ENCODE results near the gene POLR2I. TPM values are rescaled to one million over a fixed set of nuclear protein-coding genes. Genes with fewer than 3 reads are reported as not detected.
A peak's percentile ranks its signal among the peaks of the same experiment; 100 is the strongest.
"Not testable (repeated sequence)": the region's sequence is repeated elsewhere in the genome, so short reads cannot be mapped to it uniquely, and the experiment has no call there.

Gene POLR2I
- polyA plus RNA-seq, 1 donor from 2014 or later, result 159 TPM

- not testable (repeated sequence) for H4K20me1 ChIP-seq (ENCODE audit: insufficient read depth); H3K4me3 ChIP-seq (ENCODE audit: low read length); H3F3A ChIP-seq (ENCODE audit: insufficient read depth, low read length, poor library complexity, severe bottlenecking); H3K27me3 ChIP-seq (ENCODE audit: insufficient read depth, low read depth, low read length); H3K27ac ChIP-seq (ENCODE audit: low read length); H3K4me2 ChIP-seq (ENCODE audit: low read length); H3K9ac ChIP-seq (ENCODE audit: low read length); H2AFZ ChIP-seq (ENCODE audit: low read depth, low read length); H3K36me3 ChIP-seq (ENCODE audit: insufficient read depth, low read length); H3K9me2 ChIP-seq (ENCODE audit: insufficient read depth, low read length); H3K79me2 ChIP-seq (replicated peaks; ENCODE audit: insufficient read depth, low read length); H3K9me3 ChIP-seq (ENCODE audit: low read length)
Measured at GRCh38 chr19:36131221-36131620, 16.5 kb upstream of the POLR2I start.

GRCh38 chr19:36128392-36128736, 13.7 kb upstream of the POLR2I start:
- H3K9me3 ChIP-seq (ENCODE audit: low read length), result no peaks in the 10 kb centered on the region
- no peaks in the 10 kb centered on the region for H3K27me3 ChIP-seq (ENCODE audit: insufficient read depth, low read depth, low read length)

GRCh38 chr19:36125557-36125956, 10.9 kb upstream of the POLR2I start:
- H2AFZ ChIP-seq (ENCODE audit: low read depth, low read length), result no peak overlapping the region
- no peak overlapping the region for H3K27ac ChIP-seq (ENCODE audit: low read length)
- no peaks in the 10 kb centered on the region for H3K79me2 ChIP-seq (replicated peaks; ENCODE audit: insufficient read depth, low read length)
- no peak overlapping the region for H3K9ac ChIP-seq (ENCODE audit: low read length)
- no peaks in the 10 kb centered on the region for H3F3A ChIP-seq (ENCODE audit: insufficient read depth, low read length, poor library complexity, severe bottlenecking)
- H3K4me2 ChIP-seq (ENCODE audit: low read length), result no peak overlapping the region
- H3K9me2 ChIP-seq (ENCODE audit: insufficient read depth, low read length), result no peaks in the 10 kb centered on the region
- no peaks in the 10 kb centered on the region for H3K27me3 ChIP-seq (ENCODE audit: insufficient read depth, low read depth, low read length)
- no peaks in the 10 kb centered on the region for H4K20me1 ChIP-seq (ENCODE audit: insufficient read depth)
- TF ChIP-seq REST (IDR thresholded peaks at IDR 0.05; ENCODE audit: borderline replicate concordance) (no peak), POLR2AphosphoS5 (IDR thresholded peaks at IDR 0.05) (no peak), MXI1 (conservative IDR thresholded peaks at IDR 0.05; ENCODE audit: poor library complexity, severe bottlenecking) (no peak), SMC3 (conservative IDR thresholded peaks at IDR 0.05; ENCODE audit: poor library complexity) (no peak), TAF1 (IDR thresholded peaks at IDR 0.05; ENCODE audit: low read depth) (no peak), EZH2 (IDR thresholded peaks at IDR 0.05; ENCODE audit: borderline replicate concordance, insufficient read depth, low read length, poor library complexity, severe bottlenecking) (no peak), CTCF (IDR thresholded peaks at IDR 0.05; ENCODE audit: poor library complexity, severe bottlenecking) (no peak), EP300 (conservative IDR thresholded peaks at IDR 0.05; ENCODE audit: poor library complexity, severe bottlenecking) (no peak), RAD21 (conservative IDR thresholded peaks at IDR 0.05) (no peak)
- peaks cover 4% of the 10 kb centered on the region for H3K36me3 ChIP-seq (ENCODE audit: insufficient read depth, low read length)
- no peak overlapping the region for H3K4me3 ChIP-seq (ENCODE audit: low read length)
- no peaks in the 10 kb centered on the region for H3K9me3 ChIP-seq (ENCODE audit: low read length)

More at GRCh38 chr19:36128392-36128736, 13.7 kb upstream of the POLR2I start:
- no peaks in the 10 kb centered on the region for H3F3A ChIP-seq (ENCODE audit: insufficient read depth, low read length, poor library complexity, severe bottlenecking)
- H3K36me3 ChIP-seq (ENCODE audit: insufficient read depth, low read length), result peaks cover 4% of the 10 kb centered on the region
- no peaks in the 10 kb centered on the region for H3K9me2 ChIP-seq (ENCODE audit: insufficient read depth, low read length)
- H2AFZ ChIP-seq (ENCODE audit: low read depth, low read length), result peak overlapping the region; percentile 63
- H3K9ac ChIP-seq (ENCODE audit: low read length), result peak overlapping the region; percentile 66
- peak overlapping the region; percentile 71 for H3K4me3 ChIP-seq (ENCODE audit: low read length)
- TF ChIP-seq MXI1 (conservative IDR thresholded peaks at IDR 0.05; ENCODE audit: poor library complexity, severe bottlenecking) (no peak), RAD21 (conservative IDR thresholded peaks at IDR 0.05) (no peak), CTCF (IDR thresholded peaks at IDR 0.05; ENCODE audit: poor library complexity, severe bottlenecking) (no peak)
- no peaks in the 10 kb centered on the region for H3K79me2 ChIP-seq (replicated peaks; ENCODE audit: insufficient read depth, low read length)
- peak overlapping the region; percentile 70 for H3K4me2 ChIP-seq (ENCODE audit: low read length)
- no peaks in the 10 kb centered on the region for H4K20me1 ChIP-seq (ENCODE audit: insufficient read depth)
- peak overlapping the region; percentile 60 for H3K27ac ChIP-seq (ENCODE audit: low read length)

All from neural cell (in vitro differentiated cells).